Inflammatory macrophage (primary cell): ENCODE results near the gene WFS1.

Experiments used
- DNase-seq, 2 donors: peaks; one replicate each; pipeline ENCODE4 v3.0.0-alpha.2; 2020 to 2022

The WFS1 gene

GRCh38 chr4:6301051-6301731, 31.5 kb downstream of the WFS1 start:
- no peak for DNase-seq

- no peak for DNase-seq
Measured at GRCh38 chr4:6301732-6302442, 32.2 kb downstream of the WFS1 start.

GRCh38 chr4:6302869-6303268, 33.2 kb downstream of the WFS1 start:
- DNase-seq = no peak

GRCh38 chr4:6303943-6304342, 34.3 kb downstream of the WFS1 start:
- DNase-seq = no peak

- DNase-seq = no peak
Measured at GRCh38 chr4:6306299-6306698, 36.6 kb downstream of the WFS1 start.

GRCh38 chr4:6307230-6307629, 37.6 kb downstream of the WFS1 start:
- DNase-seq = no peak

GRCh38 chr4:6307891-6308290, 38.2 kb downstream of the WFS1 start:
- no peak for DNase-seq

- no peak for DNase-seq
Measured at GRCh38 chr4:6308899-6309643, 39.4 kb downstream of the WFS1 start.

- DNase-seq = no peak
Measured at GRCh38 chr4:6309777-6310176, 40.1 kb downstream of the WFS1 start.

- no peak for DNase-seq
Measured at GRCh38 chr4:6313216-6313615, 43.6 kb downstream of the WFS1 start.

GRCh38 chr4:6316461-6317003, 46.9 kb downstream of the WFS1 start:
- DNase-seq = no peak

GRCh38 chr4:6318206-6318605, 48.6 kb downstream of the WFS1 start:
- no peak for DNase-seq

- DNase-seq = no peak
Measured at GRCh38 chr4:6319530-6320150, 50.0 kb downstream of the WFS1 start.

GRCh38 chr4:6320663-6321062, 51.0 kb downstream of the WFS1 start:
- DNase-seq = no peak

GRCh38 chr4:6321361-6321760, 51.7 kb downstream of the WFS1 start:
- DNase-seq = no peak

GRCh38 chr4:6322067-6322760, 52.6 kb downstream of the WFS1 start:
- DNase-seq = no peak

- DNase-seq = no peak
Measured at GRCh38 chr4:6322761-6323566, 53.3 kb downstream of the WFS1 start.

GRCh38 chr4:6324461-6324998, 54.9 kb downstream of the WFS1 start:
- DNase-seq = no peak

GRCh38 chr4:6324999-6325787, 55.5 kb downstream of the WFS1 start:
- DNase-seq = no peak

- no peak for DNase-seq
Measured at GRCh38 chr4:6325788-6326290, 56.2 kb downstream of the WFS1 start.
